HG03196 (cell line): ENCODE measurements around the gene CARNS1.

ENCODE experiments used
- ATAC-seq: cut with Tn5 transposase; IDR thresholded peaks from one replicate; pipeline ENCODE4 v1.9.1; 2021; ENCODE audit not compliant: unreplicated experiment

CARNS1 gene

GRCh38 chr11:67415501-67416304, at the start of gene CARNS1:
TSS of gene CARNS1 (plus strand) at chr11:67415678. CDS start at chr11:67416200, 522 bp downstream.
- no peak for ATAC-seq

DNA sequence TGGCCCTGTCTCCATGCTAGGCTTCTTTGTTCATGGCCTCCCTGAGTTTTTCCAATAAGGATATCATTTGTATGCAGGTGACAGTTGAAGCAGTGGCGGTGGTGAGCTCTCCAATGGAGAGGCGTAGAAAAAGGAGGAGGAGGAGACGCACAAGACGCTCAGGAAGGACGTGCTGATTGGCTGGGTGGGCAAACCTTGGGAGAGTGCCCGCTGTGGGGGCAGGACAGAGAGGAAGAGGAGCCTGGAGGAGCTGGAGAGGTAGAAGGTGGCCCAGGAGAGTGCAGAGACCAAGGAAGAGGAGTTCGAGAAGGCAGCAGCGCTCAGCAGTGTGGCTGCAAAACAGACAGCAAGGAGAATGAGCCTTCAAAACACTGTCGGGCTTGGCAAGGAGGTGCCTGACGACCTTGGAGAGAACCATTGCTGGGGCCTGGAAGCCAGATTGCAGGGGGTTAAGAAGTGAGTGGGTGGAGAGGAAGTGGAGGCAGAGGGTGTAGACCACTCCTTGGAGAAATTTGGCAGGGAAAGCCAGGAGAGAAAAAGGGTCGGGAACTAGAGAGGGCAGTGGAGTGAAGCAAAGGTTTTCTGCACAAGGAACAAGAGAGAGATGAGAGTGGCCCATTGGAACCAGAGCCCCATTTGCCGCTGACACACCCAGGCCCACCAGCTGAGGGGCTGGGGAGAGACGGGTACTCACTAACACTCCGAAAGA, 49.6 kb upstream of the CARNS1 start:
- ATAC-seq = no peak

GRCh38 chr11:67366546-67366945, 48.9 kb upstream of the CARNS1 start:
- no peak for ATAC-seq

- no peak for ATAC-seq
Observed at GRCh38 chr11:67366961-67367760, 48.3 kb upstream of the CARNS1 start.

DNA sequence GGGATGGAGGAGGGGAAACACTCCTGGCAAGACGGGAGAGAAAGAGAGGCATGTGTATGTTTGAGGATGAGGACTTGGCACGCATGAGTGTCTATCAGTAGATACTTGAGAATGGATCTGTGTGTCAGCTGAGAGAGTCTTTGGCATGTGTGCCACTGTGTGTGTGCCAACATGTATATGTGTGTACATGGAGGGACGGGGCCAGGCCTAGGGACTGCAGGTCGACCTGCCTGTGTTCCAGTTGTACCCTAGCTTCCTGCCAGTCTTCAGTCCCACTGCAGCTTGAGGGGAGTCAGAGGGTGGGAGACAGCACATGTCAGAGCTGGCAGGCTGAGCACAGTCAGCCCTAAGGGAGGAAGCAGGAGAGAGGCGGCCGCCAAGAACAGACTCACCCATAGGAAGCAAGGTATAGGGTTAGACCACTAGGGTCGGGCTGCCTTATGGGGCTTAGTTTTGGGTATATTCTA, 47.7 kb upstream of the CARNS1 start:
- ATAC-seq = no peak

DNA sequence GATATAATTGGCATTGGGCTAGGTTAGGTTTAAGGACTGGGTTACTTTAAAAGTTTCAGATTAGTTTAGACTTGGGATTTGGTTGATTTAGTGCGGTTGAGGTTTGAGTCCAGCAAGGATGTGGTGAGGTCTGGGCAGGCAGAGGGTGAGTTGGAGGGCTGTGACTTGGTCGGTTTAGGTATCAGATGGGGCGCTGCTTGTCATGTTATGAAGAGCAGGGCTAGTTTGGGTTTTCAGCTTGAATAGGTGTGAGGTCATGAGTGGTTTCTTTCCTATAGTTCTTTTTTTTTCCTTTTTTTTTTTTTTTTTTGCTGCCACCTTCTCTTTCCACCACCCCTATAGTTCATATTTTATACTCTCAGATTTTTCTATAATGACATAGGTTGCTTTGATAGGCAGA, 46.9 kb upstream of the CARNS1 start:
- ATAC-seq = no peak

DNA sequence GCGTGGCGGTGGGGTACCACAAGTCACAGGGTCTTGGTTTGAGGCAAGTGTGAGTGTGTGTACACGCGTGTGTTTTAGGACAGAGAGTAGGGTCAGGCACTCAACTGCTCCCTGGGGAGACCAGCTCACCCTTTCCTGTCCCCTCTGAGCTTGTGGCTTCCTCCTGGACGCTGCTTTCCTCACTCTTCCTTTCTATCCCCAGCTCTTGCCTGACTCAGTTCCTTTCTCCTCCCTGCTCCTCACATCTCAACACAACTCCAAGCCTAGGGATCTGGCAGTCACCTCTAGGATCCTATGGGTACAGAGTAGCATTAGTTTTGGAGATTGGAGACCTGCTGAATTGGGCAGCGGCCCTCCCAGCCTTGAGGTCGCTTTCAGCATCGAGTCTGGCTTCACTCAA, 46.2 kb upstream of the CARNS1 start:
- no peak for ATAC-seq

DNA sequence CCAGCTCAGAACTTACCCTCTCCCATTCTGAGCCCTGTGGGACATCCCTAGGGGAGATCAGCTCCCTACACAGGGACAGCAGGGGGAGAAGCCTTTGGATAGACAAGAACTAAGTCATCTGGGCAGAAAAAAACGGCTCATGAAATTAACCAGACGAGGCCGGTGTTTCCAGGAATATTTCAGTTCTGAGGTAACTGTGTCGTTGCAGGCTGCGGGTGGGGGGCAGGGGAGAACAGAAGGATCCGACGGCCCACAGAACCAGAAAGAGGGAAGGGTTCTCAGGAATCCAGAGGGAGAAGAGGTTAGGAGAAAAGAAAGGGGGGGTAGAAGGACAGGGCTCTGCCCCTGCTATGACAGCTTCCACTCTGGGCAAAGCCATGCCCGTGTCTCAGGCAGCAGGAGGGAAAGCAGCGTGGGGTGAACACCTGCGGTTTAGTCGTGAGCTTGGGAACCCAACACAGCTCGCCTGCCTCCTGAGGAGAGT, 45.6 kb upstream of the CARNS1 start:
- no peak for ATAC-seq

DNA sequence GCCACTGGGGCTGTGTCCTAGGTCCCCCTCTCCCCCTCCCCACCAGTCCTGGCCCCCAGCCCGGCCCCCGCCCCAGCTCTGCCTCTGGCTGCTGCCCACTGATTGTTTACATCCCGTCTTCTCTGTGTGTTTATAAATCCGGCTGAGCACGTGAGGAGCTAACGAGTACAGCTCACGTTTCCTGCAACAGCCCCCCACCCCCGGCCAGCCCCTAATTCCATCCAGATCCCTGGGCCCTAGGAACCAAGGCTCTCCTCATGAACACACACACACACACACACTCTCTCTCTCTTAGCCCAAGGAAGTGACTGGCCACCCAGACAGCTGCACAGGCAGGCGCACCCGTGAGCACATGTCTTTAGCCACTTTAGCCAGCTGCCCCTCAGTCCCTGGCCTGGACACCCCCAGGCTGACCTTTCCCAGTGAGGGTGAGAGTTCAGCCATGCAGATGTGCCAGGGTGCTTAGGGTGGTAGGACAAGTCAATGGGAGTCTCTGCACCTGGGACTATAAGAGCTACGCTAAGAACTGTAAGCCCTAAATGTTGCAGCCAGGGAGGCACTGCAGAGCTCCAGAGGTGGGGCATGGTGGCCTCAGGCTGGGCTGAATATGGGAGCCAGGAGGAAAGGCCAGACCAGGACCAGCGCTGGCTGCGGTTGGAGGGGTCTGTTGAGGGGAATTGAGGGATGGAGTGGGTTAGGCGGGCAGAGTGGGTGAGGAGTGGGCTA, 45.0 kb upstream of the CARNS1 start:
- ATAC-seq = no peak

DNA sequence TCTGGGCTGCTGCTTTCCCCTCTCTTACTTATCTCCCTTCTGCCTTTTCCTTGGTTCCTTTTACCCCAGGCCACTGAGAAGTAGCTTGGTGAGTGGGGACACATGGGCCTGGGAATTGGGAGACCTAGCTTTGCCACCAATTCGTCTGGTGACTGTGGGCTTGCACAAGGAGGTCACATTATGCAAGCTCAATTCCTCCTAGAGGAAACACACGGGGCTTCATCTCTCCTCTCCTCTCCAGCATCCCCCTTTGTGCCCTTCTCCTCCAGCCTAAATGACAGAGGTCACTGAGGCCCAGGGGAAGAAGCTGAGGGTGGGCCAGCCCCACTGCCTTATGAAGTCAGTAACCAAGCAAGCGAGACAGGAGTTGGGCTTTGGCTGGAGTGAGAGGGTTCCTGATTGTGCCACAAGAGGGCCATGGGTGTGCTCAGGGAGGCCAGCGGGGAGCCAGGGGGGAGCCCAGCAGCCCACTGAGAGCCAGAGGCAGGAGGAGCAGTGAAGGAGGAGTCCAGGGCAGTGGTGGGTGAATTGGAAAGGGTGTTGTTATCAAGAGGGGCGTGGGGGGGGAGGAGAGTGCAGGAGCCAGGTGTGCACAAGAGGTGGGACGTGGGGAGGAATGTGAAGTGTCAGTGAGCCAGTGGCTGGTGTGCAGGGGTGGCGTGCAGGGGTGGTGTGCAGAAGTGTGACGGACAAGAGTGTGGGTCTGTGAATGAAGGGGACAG, 44.1 kb upstream of the CARNS1 start:
- ATAC-seq = no peak

GRCh38 chr11:67371911-67372320, 43.6 kb upstream of the CARNS1 start:
- no peak for ATAC-seq

- no peak for ATAC-seq
Observed at GRCh38 chr11:67372321-67372992, 43.0 kb upstream of the CARNS1 start.

- ATAC-seq = no peak
Observed at GRCh38 chr11:67372993-67373647, 42.4 kb upstream of the CARNS1 start, which contains the start of gene CLCF1. TSS of gene CLCF1 (minus strand) at chr11:67373598. CDS start at chr11:67373539, 59 bp downstream.

DNA sequence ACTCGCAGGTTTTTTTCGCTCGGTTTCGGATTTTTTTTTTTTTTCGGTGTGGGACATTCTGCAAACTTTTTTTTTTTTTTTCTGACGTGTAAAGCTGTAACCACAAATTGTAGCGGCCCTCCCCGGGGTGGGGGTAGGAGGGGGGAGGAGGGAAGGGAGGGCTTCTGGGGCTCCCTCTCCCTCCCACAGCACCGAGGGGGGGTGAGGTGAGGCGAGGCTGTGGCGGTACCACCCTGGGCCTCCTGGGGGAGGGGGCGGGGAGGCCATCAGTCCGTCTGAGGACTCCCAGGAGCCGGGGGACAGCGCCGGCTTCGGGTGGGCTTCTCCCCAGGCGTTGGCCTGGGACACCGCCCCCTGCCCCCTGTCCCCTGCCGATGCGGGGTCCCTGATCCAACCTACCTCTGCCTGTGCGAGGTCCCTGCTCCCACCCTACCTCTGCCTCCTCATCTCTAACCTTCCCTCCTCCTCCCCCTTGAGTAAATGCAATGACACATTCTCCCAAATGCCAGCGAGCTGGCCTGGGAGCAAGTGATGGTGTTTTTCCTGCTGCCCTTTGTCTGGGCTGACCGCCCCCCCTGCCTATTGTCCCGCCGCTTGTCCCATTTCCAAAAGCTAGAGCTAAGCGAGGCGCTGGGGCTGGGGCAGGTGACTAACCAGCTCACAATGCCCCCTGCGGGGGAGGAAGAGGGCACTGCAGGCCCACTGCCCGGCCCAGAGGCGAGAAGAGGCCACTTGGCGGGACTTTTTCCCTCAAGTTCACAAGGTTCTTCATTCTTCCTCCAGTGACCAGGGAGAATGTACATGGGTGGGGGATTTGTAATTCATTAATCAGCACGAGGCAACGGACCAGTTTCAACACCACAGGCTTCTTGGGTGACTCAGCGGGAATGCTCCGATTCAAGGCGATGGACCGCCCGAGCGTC, 41.6 kb upstream of the CARNS1 start:
- ATAC-seq = no peak

GRCh38 chr11:67374571-67375281, 40.8 kb upstream of the CARNS1 start:
- no peak for ATAC-seq

GRCh38 chr11:67375320-67376055, 40.0 kb upstream of the CARNS1 start:
- no peak for ATAC-seq
